Breast epithelium (tissue), 3 donors: ENCODE results near the gene PTGR3.

Source experiments
- CTCF ChIP-seq, 3 donors: fragments of 450-650 bp; IDR thresholded peaks; one replicate each; pipeline ENCODE4 v1.5.1; 2016 to 2017; ENCODE audit warnings: antibody characterized with exemption in 3 of 3, mild to moderate bottlenecking in 3 of 3, moderate library complexity in 3 of 3
- POLR2A ChIP-seq: fragments of 450-650 bp; IDR thresholded peaks from one replicate; pipeline ENCODE4 v1.6.1; 2016; ENCODE audit warnings: antibody characterized with exemption, mild to moderate bottlenecking, moderate library complexity

DNA sequence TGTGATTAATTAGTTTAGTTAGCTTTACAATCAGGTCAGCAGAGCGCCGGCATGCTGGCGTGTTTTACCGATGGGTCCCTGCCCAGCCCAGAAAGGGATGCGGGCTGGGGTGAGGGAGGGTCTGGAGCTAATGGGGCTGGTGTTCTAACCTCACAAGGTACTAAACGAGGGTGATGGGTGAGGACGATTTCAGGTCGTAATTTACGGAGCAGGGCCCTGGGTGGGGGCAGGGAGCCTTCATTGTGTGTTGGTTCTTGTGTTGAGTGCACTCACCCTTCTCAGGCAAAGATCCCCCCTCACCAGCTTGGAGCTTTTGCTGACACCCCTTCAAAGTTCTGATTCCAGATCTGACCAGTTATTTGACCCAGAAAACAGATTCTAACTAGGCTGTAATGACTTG, 39.5 kb downstream of the PTGR3 start:
- TF ChIP-seq CTCF (IDR thresholded peaks at IDR 0.05) (no peak), POLR2A (no peak)
